ENCODE measurements around the gene FEM1B. TPM values are rescaled to one million over a fixed set of nuclear protein-coding genes. Genes with fewer than 3 reads are reported as not detected.

The FEM1B gene
- total RNA-seq, 1 donor from 2014 or later = 57.0 TPM

- Histone ChIP-seq H3K27me3 (no peaks in the 10 kb centered on the region), H3K36me3 (peaks cover 82 to 90% of the 10 kb centered on the region in 2 donors), H3K27ac (peak overlapping the region; percentile 84 to 85), H3K9me3 (no peaks in the 10 kb centered on the region), H3K4me3 (no peak overlapping the region), H3K4me1 (peaks cover 0 to 18% of the 10 kb centered on the region in 2 donors)
- intact Hi-C loops (cut with DNase I) = no loop called here
- no peak for DNase-seq (ENCODE audit: low spot score in 2 of 2)
- no peak for TF ChIP-seq CTCF (IDR thresholded peaks at IDR 0.05)
These were observed 37.0 kb downstream of the FEM1B start for GRCh38 chr15:68314563-68314962.

- H3K27ac ChIP-seq = peak overlapping the region; percentile 84 to 85
- H3K4me1 ChIP-seq = peaks cover 0 to 13% of the 10 kb centered on the region in 2 donors
- no peak for TF ChIP-seq CTCF (IDR thresholded peaks at IDR 0.05)
- H3K36me3 ChIP-seq = peaks cover 87 to 95% of the 10 kb centered on the region in 2 donors
- H3K27me3 ChIP-seq = no peaks in the 10 kb centered on the region
- H3K4me3 ChIP-seq = no peak overlapping the region
- intact Hi-C loops (cut with DNase I) = no loop called here
- DNase-seq (ENCODE audit: low spot score in 2 of 2) = no peak
- H3K9me3 ChIP-seq = no peaks in the 10 kb centered on the region
These were observed 37.5 kb downstream of the FEM1B start for GRCh38 chr15:68315035-68315434.

- Histone ChIP-seq H3K4me1 (peaks cover 0 to 9% of the 10 kb centered on the region in 2 donors), H3K27ac (peak overlapping the region; percentile 84 to 85), H3K4me3 (no peak overlapping the region), H3K9me3 (no peaks in the 10 kb centered on the region), H3K27me3 (no peaks in the 10 kb centered on the region), H3K36me3 (peaks cover 92 to 97% of the 10 kb centered on the region in 2 donors)
- intact Hi-C loops (cut with DNase I) = no loop called here
- no peak for TF ChIP-seq CTCF (IDR thresholded peaks at IDR 0.05)
- peak in 1 of 2 donors; percentile 58 for DNase-seq (ENCODE audit: low spot score in 2 of 2)
These were observed 38.0 kb downstream of the FEM1B start for GRCh38 chr15:68315495-68316031.

- Histone ChIP-seq H3K4me3 (no peak overlapping the region), H3K27me3 (no peaks in the 10 kb centered on the region), H3K36me3 (peaks cover 92 to 97% of the 10 kb centered on the region in 2 donors), H3K27ac (peak overlapping the region; percentile 84 to 85), H3K4me1 (peaks cover 0 to 4% of the 10 kb centered on the region in 2 donors), H3K9me3 (no peaks in the 10 kb centered on the region)
- no peak for TF ChIP-seq CTCF (IDR thresholded peaks at IDR 0.05)
- peak in 1 of 2 donors; percentile 48 for DNase-seq (ENCODE audit: low spot score in 2 of 2)
- intact Hi-C loops (cut with DNase I) = no loop called here
These were observed 38.7 kb downstream of the FEM1B start for GRCh38 chr15:68316061-68316804.

GRCh38 chr15:68317281-68318007 lies 39.9 kb downstream of the FEM1B start:
- DNase-seq (ENCODE audit: low spot score in 2 of 2) = peak in 1 of 2 donors; percentile 60
- intact Hi-C loops (cut with DNase I) = no loop called here
- Histone ChIP-seq H3K27ac (peak overlapping the region; percentile 64 to 85), H3K36me3 (peaks cover 92 to 97% of the 10 kb centered on the region in 2 donors), H3K27me3 (no peaks in the 10 kb centered on the region), H3K9me3 (no peaks in the 10 kb centered on the region), H3K4me1 (peaks cover 0 to 4% of the 10 kb centered on the region in 2 donors), H3K4me3 (no peak overlapping the region)
- no peak for TF ChIP-seq CTCF (IDR thresholded peaks at IDR 0.05)
